Memory B cell (primary cell): Measurements from ENCODE around the gene VAV2.

ENCODE experiments used
- ATAC-seq: fragments of 150-1000 bp; cut with Tn5 transposase; 2 replicates; pipeline ENCODE4 v1.10.0; 2021; ENCODE audit warnings: low read depth, mild to moderate bottlenecking, moderate library complexity
- DNase-seq, 2 donors: peaks; one replicate each; pipeline ENCODE4 v3.0.0; 2022; ENCODE audit warnings: low spot score in 2 of 2
- H3K27ac Mint-ChIP-seq: one replicate; pipeline ENCODE4 v1.8.0; 2022; ENCODE audit warnings: mild to moderate bottlenecking, moderate library complexity, mixed read lengths
- H3K27me3 Mint-ChIP-seq: one replicate; pipeline ENCODE4 v1.8.0; 2022; ENCODE audit warnings: mixed read lengths
- H3K36me3 Mint-ChIP-seq: one replicate; pipeline ENCODE4 v1.8.0; 2022; ENCODE audit warnings: mild to moderate bottlenecking, mixed read lengths
- H3K4me1 Mint-ChIP-seq: one replicate; pipeline ENCODE4 v1.8.0; 2022; ENCODE audit warnings: mixed read lengths
- H3K4me3 Mint-ChIP-seq: one replicate; pipeline ENCODE4 v1.8.0; 2022; ENCODE audit warnings: mild to moderate bottlenecking, moderate library complexity, mixed read lengths
- H3K9me3 Mint-ChIP-seq: one replicate; pipeline ENCODE4 v1.8.0; 2022; ENCODE audit warnings: mixed read lengths

Gene VAV2

DNA sequence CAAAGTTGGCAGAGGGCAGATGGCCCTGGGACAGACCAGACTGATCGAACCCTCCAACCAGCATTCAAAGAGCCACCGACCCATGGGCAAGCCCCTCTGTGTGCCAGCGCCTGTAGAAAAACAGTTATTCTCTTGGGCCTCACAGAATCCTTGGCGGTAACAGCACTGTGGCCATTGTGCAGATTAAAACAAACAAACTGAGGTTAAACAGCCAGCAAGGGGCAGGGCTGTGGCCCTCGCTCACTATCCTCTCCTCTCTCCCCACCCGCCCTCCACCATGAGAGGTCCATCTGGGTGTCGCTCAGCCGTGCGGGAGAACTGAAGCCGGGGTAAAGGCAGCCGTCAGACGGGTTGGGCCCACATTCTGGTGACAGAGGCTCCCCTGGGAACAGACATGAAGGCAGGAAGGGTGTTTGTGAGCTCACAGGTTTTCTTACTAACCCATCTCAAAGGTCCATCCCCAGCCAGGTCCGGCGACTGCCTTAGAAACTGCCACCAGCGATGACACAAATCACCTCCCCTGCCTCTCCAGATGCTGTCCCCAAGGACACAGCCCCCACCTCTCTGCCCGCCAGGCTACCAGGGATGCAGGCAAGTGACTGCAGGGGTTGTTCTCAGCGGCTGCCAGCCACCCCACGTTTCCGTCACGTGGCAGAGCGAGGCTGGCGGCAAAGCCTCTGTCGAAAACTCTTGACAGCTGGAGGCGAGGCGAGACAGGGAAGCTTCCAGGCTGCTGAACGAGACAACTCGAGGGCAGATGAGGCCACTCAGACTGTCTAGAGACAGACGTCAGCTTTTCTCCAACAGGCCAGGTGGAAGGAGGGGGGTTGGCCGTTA is 178.2 kb downstream of the VAV2 start:
- Mint-ChIP-seq H3K36me3 (peaks cover 10% of the 10 kb centered on the region), H3K4me1 (peaks cover 33% of the 10 kb centered on the region), H3K27ac (peak overlapping the region; percentile 95), H3K9me3 (no peaks in the 10 kb centered on the region), H3K4me3 (peak overlapping the region; percentile 46), H3K27me3 (no peaks in the 10 kb centered on the region)
- DNase-seq (peak; percentile 47 to 49), ATAC-seq (peak; percentile 72)

DNA sequence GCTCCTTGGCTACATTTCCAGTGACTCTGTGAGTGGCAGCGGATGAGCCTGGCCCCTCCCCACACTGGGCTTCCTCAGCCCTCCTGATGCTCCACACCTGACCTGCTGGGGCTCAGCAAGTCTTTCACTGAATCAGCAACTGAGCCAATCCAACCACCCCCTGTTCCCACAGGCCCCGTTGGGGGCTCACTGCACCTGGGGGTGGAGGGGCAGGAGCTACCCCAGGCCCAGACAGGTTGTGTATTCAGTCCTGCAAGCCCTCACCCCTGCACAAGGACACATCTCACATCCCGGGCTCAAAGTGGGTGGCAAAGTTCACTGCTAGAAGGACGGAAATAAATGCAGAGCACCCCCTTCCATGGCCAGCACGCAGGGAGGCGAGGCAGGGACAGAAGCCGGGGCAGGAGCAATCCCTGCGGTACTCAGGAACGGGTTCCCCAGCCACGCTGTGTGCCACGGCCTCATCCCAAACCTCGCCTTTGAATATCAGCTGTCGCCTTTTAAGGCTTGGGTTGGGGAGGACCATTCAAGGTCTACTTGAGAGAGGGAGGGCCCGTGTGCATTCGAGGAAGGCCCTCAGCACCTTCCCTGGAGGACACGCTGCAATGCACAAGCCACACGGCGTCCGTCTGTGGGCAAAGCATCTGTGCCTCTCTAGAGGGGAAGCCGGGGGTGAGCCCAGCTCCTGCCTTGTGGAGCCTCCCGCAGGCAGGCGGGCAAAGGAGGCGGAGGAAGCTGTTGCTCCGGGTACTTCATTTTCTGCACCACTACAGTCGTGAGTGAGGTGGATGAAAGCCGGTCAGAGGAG is 179.0 kb downstream of the VAV2 start:
- Mint-ChIP-seq H3K36me3 (peaks cover 9% of the 10 kb centered on the region), H3K9me3 (no peaks in the 10 kb centered on the region), H3K4me3 (peak overlapping the region; percentile 11), H3K27ac (peak overlapping the region; percentile 95), H3K4me1 (peaks cover 30% of the 10 kb centered on the region), H3K27me3 (no peaks in the 10 kb centered on the region)
- ATAC-seq (peak; percentile 20), DNase-seq (no peak)

GRCh38 chr9:133812077-133812868 is 179.9 kb downstream of the VAV2 start:
- H3K27ac Mint-ChIP-seq = no peak overlapping the region
- H3K36me3 Mint-ChIP-seq = peaks cover 5% of the 10 kb centered on the region
- peaks cover 25% of the 10 kb centered on the region for H3K4me1 Mint-ChIP-seq
- no peak overlapping the region for H3K4me3 Mint-ChIP-seq
- H3K9me3 Mint-ChIP-seq = no peaks in the 10 kb centered on the region
- no peak for DNase-seq
- no peak for ATAC-seq
- H3K27me3 Mint-ChIP-seq = no peaks in the 10 kb centered on the region

DNA sequence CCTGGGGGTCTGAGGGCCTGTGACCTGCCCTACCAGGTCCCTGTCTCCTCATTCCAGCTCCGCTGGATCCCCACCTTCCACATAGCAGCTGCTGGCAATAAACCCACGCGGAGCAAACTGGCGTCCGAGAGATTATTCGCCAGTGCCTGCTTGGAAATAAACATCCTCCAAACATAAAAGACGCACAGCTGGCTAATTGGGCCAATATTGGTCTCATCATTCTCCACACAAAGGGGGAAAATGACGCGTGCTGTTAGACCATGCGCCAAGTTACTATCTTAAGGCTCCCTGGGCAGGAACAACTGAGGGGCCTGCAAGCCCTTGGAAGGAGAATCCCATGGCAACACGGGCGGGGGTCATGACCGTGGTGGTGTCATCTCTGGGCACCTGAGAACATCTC is 180.7 kb downstream of the VAV2 start:
- H3K36me3 Mint-ChIP-seq = peaks cover 5% of the 10 kb centered on the region
- peaks cover 19% of the 10 kb centered on the region for H3K4me1 Mint-ChIP-seq
- H3K9me3 Mint-ChIP-seq = no peaks in the 10 kb centered on the region
- no peak overlapping the region for H3K4me3 Mint-ChIP-seq
- DNase-seq (no peak), ATAC-seq (no peak)
- H3K27ac Mint-ChIP-seq = no peak overlapping the region
- no peaks in the 10 kb centered on the region for H3K27me3 Mint-ChIP-seq

GRCh38 chr9:133810556-133811195 is 181.4 kb downstream of the VAV2 start:
- Mint-ChIP-seq H3K9me3 (no peaks in the 10 kb centered on the region), H3K27ac (no peak overlapping the region), H3K36me3 (peaks cover 5% of the 10 kb centered on the region), H3K27me3 (no peaks in the 10 kb centered on the region), H3K4me3 (no peak overlapping the region), H3K4me1 (peaks cover 15% of the 10 kb centered on the region)
- DNase-seq (no peak), ATAC-seq (no peak)

DNA sequence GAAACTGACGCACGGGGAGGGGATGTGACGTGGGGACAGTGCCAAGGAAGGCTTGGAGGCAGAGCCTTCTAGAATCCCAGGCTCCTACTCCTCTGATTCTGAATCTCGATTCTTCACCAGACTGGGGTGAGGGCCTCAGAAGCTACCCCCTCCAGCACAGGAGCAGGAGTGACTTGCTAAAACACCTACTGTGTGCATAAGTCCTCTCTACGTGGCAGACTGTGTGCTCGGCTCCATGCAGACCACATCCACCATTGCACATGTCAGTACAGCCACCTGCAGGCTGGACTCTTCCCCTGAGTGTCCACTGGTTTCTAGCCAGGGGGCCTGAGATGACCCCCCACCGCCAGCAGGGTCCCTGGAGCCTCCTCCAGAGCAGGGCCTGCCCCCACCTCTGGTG is 182.8 kb downstream of the VAV2 start:
- DNase-seq = no peak
- Mint-ChIP-seq H3K4me1 (peaks cover 11% of the 10 kb centered on the region), H3K27me3 (no peaks in the 10 kb centered on the region), H3K27ac (no peak overlapping the region), H3K9me3 (no peaks in the 10 kb centered on the region), H3K4me3 (no peak overlapping the region), H3K36me3 (peaks cover 3% of the 10 kb centered on the region)
- no peak for ATAC-seq

DNA sequence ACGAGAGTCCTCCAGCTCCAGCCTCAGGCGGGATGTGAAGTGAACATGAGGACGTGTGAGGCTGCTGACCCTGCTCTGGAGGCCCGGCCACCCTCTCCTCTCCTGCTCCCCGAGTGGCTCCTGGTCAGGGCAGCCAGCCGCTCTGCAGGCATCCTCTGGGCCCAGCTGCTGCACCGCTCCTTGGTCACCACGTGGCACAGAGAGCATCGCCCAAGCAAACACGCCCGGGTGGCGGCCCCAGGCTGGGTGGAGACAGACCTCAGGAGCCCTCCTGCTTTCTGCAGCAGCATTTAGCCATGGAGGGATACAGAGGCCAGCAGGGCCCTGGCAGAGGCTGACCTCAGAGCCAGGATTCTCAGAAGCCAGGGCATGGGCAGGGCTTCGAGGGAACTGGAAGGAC is 184.3 kb downstream of the VAV2 start:
- DNase-seq (no peak), ATAC-seq (no peak)
- no peak overlapping the region for H3K27ac Mint-ChIP-seq
- peaks cover 5% of the 10 kb centered on the region for H3K36me3 Mint-ChIP-seq
- no peaks in the 10 kb centered on the region for H3K9me3 Mint-ChIP-seq
- no peak overlapping the region for H3K4me3 Mint-ChIP-seq
- no peaks in the 10 kb centered on the region for H3K27me3 Mint-ChIP-seq
- peaks cover 2% of the 10 kb centered on the region for H3K4me1 Mint-ChIP-seq

DNA sequence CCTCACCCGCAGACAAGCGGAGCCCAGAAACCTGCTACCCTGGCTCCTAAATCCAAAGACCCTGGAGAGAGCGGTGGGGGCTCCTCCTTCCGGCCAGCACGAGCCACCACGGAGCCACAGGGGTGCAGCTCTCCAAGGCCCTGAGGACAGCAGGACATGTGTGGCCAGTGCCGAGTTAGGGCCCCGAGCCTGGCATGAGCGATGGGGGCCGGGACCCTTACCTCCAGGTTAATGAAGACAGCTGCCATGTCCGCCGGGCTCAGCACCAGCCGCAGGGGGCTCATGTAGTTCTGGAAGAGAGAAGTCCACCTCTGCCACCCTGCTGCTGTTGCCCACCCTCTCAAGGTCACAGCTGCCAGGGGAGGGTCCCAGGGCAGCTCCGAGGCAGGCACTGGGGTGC is 185.1 kb downstream of the VAV2 start:
- ATAC-seq (no peak), DNase-seq (no peak)
- Mint-ChIP-seq H3K4me1 (no peaks in the 10 kb centered on the region), H3K36me3 (peaks cover 5% of the 10 kb centered on the region), H3K9me3 (no peaks in the 10 kb centered on the region), H3K27ac (no peak overlapping the region), H3K27me3 (no peaks in the 10 kb centered on the region), H3K4me3 (no peak overlapping the region)

DNA sequence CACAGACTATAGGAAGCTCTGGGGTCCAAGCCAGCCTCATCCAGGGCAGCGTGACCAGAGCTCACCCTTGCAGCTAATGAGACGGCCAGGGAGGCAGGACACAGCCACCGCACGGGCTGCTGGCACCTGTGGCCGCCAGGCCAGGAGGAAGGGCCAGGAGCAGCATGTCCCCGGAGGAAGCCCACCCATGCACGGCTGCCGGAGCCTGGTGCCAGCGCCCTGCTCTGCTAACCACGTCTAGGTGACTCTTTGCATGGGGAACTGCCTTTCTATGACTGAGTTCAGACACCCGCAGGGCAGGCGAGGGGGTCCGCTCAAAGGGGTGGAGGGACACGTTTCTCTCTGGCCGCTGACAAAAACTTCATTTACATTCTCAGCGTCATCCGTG is 185.5 kb downstream of the VAV2 start:
- no peak overlapping the region for H3K27ac Mint-ChIP-seq
- H3K4me1 Mint-ChIP-seq = no peaks in the 10 kb centered on the region
- no peak overlapping the region for H3K4me3 Mint-ChIP-seq
- ATAC-seq = no peak
- no peaks in the 10 kb centered on the region for H3K9me3 Mint-ChIP-seq
- no peaks in the 10 kb centered on the region for H3K27me3 Mint-ChIP-seq
- peaks cover 5% of the 10 kb centered on the region for H3K36me3 Mint-ChIP-seq
- DNase-seq = no peak

- no peaks in the 10 kb centered on the region for H3K9me3 Mint-ChIP-seq
- no peak for DNase-seq
- no peaks in the 10 kb centered on the region for H3K4me1 Mint-ChIP-seq
- H3K4me3 Mint-ChIP-seq = no peak overlapping the region
- peaks cover 8% of the 10 kb centered on the region for H3K36me3 Mint-ChIP-seq
- H3K27me3 Mint-ChIP-seq = no peaks in the 10 kb centered on the region
- ATAC-seq = no peak
- H3K27ac Mint-ChIP-seq = peak overlapping the region; percentile 65
These were observed 186.1 kb downstream of the VAV2 start for GRCh38 chr9:133805876-133806622.

DNA sequence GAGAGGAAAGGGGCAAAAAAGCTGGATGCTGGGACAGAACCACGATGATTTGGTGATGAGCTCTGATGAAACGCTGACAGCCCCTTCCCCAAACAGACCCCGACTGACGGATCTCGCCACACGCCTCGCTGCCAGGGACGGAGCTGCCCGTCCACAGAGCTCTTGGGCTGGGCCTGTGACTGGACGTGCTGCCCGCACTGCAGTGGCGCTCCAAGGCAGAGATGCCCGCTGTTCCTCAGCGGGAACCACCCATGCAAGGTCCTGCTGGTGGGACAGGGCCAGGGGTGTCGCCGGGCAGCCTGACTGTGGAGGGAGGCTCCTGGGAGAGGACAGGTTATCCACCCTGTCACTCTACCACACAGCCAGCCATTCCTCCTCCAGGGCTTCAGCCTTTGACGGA is 187.9 kb downstream of the VAV2 start:
- DNase-seq (no peak), ATAC-seq (no peak)
- Mint-ChIP-seq H3K4me3 (no peak overlapping the region), H3K4me1 (no peaks in the 10 kb centered on the region), H3K9me3 (no peaks in the 10 kb centered on the region), H3K36me3 (peaks cover 8% of the 10 kb centered on the region), H3K27ac (no peak overlapping the region), H3K27me3 (no peaks in the 10 kb centered on the region)

- H3K27me3 Mint-ChIP-seq = no peaks in the 10 kb centered on the region
- no peak for ATAC-seq
- H3K4me3 Mint-ChIP-seq = no peak overlapping the region
- peaks cover 8% of the 10 kb centered on the region for H3K36me3 Mint-ChIP-seq
- no peak for DNase-seq
- H3K27ac Mint-ChIP-seq = peak overlapping the region; percentile 4
- no peaks in the 10 kb centered on the region for H3K9me3 Mint-ChIP-seq
- H3K4me1 Mint-ChIP-seq = no peaks in the 10 kb centered on the region
These were observed 188.4 kb downstream of the VAV2 start for GRCh38 chr9:133803745-133804144.

GRCh38 chr9:133803028-133803585 is 189.0 kb downstream of the VAV2 start:
- Mint-ChIP-seq H3K36me3 (peaks cover 8% of the 10 kb centered on the region), H3K27ac (peak overlapping the region; percentile 4), H3K9me3 (no peaks in the 10 kb centered on the region), H3K27me3 (no peaks in the 10 kb centered on the region), H3K4me1 (no peaks in the 10 kb centered on the region), H3K4me3 (no peak overlapping the region)
- no peak for ATAC-seq
- no peak for DNase-seq
